ENCODE results near the gene SORBS1. TPM values are rescaled to one million over a fixed set of nuclear protein-coding genes. Genes with fewer than 3 reads are reported as not detected.

The SORBS1 gene
- total and polyA plus RNA-seq, 2 of the 13 experiments (the other 11 are each of a cell fraction or from before 2014, with no cell fraction given) = 16.8 to 39.8 TPM

- TF ChIP-seq ZNF142 (CRISPR knock-in tag; IDR thresholded peaks at IDR 0.05) (no peak), FOXA1 (IDR thresholded peaks at IDR 0.05) (no peak), FOXA1 (CRISPR knock-in tag; IDR thresholded peaks at IDR 0.05) (no peak), SMARCC2 (IDR thresholded peaks at IDR 0.05) (no peak)
Measured at GRCh38 chr10:95321554-95322301, 239.4 kb downstream of the SORBS1 start (continued).

GRCh38 chr10:95319239-95319638, 241.9 kb downstream of the SORBS1 start:
- ChIA-PET CTCF (ENCODE audit: low intra/inter-chr PET ratio, low total read pairs) (no interaction called here), POLR2A (no interaction called here)
- no TSS peak for BruUV-seq (replicated peaks)
- intact Hi-C loops (cut with micrococcal nuclease; ENCODE audit: unreplicated experiment) = no loop called here
- Histone ChIP-seq H3K4me2 (ENCODE audit: low read depth, low read length) (no peak overlapping the region), H3K4me3 (replicated peaks in 1 of 3; ENCODE audit: insufficient read depth in 1 of 3, low read depth in 2 of 3, low read length in 3 of 3) (no peak overlapping the region), H2AFZ (ENCODE audit: low read length) (no peak overlapping the region), H3K27ac (ENCODE audit: extremely low read length, insufficient read depth, low read length) (no peak overlapping the region), H3K9ac (ENCODE audit: insufficient read depth, low read depth, low read length) (no peak overlapping the region), H3K36me3 (replicated peaks in 1 of 2; ENCODE audit: control insufficient read depth in 1 of 2, insufficient read depth in 2 of 2, low read length in 2 of 2) (peaks cover 12 to 59% of the 10 kb centered on the region in 2 experiments), H3K79me2 (ENCODE audit: insufficient read depth, low read length) (no peaks in the 10 kb centered on the region), H4K20me1 (ENCODE audit: insufficient read depth, low read length) (no peaks in the 10 kb centered on the region), H3K27me3 (ENCODE audit: control insufficient read depth in 1 of 2, insufficient read depth in 2 of 2, low read length in 2 of 2) (no peaks in the 10 kb centered on the region), H3K4me1 (ENCODE audit: insufficient read depth, low read length) (peaks cover 10% of the 10 kb centered on the region), H3K9me3 (ENCODE audit: low read length) (no peaks in the 10 kb centered on the region)
- ATAC-seq (no peak), DNase-seq (ENCODE audit: low spot score) (no peak), FAIRE-seq (no peak)
- in situ Hi-C loops (cut with HindIII; ENCODE audit: extremely low pct_ligation_motif_present, low pct_unique_long_range_greater_than_20kb) = no loop called here
- TF ChIP-seq ZEB1 (IDR thresholded peaks at IDR 0.05; ENCODE audit: insufficient replicate concordance, low read depth) (no peak), ZNF646 (CRISPR knock-in tag; IDR thresholded peaks at IDR 0.05) (no peak), ZSCAN20 (CRISPR knock-in tag; IDR thresholded peaks at IDR 0.05; ENCODE audit: borderline replicate concordance) (no peak), MAZ (IDR thresholded peaks at IDR 0.05; ENCODE audit: borderline replicate concordance, low read depth, low read length) (no peak), MAZ (CRISPR knock-in tag; IDR thresholded peaks at IDR 0.05; ENCODE audit: low read depth) (no peak), ZFY (CRISPR knock-in tag; IDR thresholded peaks at IDR 0.05) (no peak), FOXP1 (IDR thresholded peaks at IDR 0.05) (no peak), FOXP1 (CRISPR knock-in tag; IDR thresholded peaks at IDR 0.05) (no peak), TEAD2 (CRISPR knock-in tag; IDR thresholded peaks at IDR 0.05) (no peak)
